ENCODE data around the gene ZBTB38.

ZBTB38 gene

DNA sequence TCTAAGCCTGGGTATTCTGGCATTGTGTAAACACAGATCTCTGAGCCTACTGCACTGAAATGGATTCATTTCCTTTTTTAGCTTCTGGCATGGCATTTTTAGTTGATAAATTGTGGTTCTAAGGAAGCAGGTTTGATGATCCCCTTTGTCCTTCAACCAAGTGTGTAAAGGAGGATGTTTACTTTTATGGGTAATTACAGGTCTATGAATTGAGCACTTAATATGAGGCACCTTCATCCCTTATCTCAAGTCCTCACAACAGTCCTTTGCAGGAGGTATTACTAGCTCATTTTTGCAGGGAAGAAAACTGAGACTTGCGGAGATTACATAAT, 30.8 kb upstream of the ZBTB38 start:
- DNase-seq (ENCODE audit: low spot score) = no peak

DNA sequence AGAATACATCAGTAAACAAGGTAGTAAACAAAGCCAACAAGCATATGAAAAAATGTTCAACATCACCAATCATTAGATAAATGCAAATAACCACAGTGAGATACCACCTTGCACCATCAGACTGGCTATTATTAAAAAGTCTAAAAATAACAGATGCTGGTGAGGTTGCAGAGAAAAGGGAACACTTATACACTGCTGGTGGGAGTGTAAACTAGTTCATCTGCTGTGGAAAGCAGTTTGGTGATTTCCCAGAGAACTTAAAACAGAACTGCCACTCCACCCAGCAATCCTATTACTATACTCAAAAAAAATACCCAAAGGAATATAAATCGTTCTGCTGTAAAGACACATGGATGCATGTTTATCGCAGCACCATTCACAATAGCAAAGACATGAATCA, 30.3 kb upstream of the ZBTB38 start:
- no peak for DNase-seq (ENCODE audit: low spot score)

GRCh38 chr3:141338881-141339280, 29.4 kb upstream of the ZBTB38 start:
- no peak for DNase-seq (ENCODE audit: low spot score)

DNA sequence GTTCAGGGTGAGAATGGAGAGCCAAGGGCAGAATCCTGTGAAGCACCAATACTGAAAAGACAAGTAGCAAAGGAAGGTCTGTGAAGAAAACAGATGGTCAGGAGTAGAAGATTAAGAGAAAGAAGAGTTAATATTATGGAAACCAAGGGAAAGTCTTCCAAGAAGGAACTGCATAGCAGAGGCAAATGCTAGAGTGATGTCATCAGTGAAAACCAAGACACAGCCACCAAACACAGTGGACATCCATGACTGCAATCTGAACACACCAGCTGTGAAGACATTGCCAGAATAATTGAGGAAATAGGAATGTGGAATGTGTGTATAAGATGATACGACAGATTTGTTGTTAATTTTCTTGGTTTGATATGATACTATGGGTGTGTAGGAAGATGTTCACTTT, 26.8 kb upstream of the ZBTB38 start:
- DNase-seq (ENCODE audit: low spot score) = no peak

DNA sequence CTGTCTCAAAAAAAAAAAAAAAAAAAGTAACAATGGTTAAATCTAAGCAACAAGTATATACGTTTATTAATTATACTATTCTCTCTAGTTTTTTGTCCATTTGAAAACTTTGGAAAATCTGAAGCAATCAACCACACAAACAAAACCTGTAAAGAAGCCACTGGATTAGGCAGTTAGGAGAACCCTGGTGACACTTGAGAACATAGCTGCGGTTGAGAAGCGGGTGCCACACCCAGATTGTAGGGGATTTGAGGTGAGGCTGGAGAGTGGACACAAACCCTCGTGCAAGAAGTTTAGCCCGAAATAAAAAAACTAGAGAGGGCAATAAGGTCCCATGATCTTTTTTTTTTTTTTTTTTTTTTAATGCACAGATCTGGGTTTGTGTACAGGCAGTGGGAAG, 25.9 kb upstream of the ZBTB38 start:
- DNase-seq (ENCODE audit: low spot score) = no peak

- no peak for DNase-seq (ENCODE audit: low spot score)
Observed at GRCh38 chr3:141343077-141343476, 25.2 kb upstream of the ZBTB38 start.

DNA sequence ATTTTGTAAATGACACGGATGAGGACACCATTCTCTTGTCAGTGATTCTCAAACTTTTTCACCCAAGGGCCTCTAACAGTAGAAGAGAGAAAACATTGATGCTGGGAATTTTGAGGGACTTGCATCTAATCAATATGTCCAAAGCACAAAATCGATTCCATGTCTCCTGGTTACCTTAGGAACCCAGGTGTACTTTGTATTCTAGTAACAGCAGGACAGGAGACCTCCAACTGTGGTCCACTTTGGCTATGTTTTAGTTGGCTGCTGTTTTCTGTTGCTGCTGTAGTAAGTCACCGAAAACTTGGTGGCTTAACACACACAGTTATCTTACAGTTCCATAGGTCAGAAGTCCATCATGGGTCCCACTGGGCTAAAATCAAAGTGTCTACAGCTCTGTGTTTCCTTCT, 24.4 kb upstream of the ZBTB38 start:
- no peak for DNase-seq (ENCODE audit: low spot score)

DNA sequence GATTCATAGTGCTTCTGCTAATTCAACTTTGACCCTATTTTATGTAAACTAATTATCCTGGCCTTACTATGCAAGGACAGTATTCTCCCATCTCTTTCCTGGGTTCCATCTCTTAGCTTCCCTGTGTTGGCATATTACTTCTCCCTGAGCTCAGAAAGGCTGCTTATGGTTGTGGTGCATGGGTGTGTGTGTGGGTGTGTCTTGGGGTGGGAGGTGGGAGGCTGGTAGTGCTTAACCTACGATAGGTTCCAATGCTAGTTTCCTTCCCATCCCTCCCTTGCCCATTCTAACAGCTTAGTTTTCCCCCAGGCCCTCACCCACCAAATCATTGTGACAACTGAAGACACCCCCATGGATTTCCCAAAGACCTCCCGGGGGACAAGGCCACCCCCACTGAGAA, 22.8 kb upstream of the ZBTB38 start:
- no peak for DNase-seq (ENCODE audit: low spot score)

DNA sequence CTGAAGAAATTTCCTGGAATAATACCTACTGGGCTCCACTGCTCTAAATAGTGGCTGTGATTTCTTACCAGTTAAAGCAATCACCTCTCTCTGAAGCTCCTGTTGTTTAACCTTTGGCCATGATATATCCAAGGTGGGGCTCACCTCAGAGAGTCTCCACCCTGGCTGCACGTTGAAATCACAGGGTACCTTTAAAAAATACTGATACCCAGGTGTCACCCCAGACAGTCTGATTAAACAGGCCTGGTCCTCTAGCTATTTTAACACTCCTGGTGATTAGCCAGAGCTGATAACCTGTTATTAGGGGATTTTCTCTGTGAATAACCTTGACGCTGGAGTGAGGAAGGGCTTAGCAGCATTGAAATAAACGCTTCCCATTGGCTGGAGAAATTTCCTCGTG, 22.3 kb upstream of the ZBTB38 start:
- DNase-seq (ENCODE audit: low spot score) = no peak

GRCh38 chr3:141346418-141346817, 21.9 kb upstream of the ZBTB38 start:
- no peak for DNase-seq (ENCODE audit: low spot score)

DNA sequence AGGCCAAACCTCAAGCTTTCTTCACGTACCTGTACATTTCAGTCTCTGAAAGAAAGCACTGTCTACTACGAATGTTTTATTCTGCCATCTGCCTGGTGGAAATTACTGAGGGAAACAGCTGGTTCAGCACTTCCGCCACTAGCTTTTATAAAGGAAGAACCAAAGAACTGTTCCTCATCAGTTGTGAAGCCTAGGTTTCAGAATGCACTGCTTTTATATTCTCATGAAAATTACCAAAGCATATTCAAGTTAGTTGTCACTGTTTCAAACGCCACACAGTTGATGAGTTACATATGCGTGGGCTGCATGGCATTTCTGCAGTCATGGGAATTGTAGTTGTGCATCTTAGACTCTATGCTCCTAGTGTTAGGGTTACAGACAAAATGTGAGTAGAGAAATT, 21.5 kb upstream of the ZBTB38 start:
- DNase-seq (ENCODE audit: low spot score) = no peak

DNA sequence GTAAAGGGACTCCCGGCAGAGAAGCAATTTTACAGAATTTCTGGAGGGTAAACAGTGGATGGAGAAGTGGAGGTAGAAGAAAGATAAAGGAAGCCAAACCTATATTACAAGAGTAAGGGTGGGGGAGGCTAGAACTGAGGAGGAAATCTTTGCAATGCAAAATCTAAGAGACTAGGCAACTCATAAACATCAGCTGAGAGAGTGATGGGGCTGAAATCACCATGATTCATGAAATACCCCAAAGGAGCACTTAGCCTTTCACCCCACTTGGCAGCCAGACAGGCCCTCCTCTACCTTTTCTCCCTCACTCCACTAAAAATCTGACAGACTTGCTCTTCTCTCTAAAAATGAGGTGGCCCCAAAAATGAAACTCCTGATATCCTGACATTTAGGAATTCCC, 19.5 kb upstream of the ZBTB38 start:
- no peak for DNase-seq (ENCODE audit: low spot score)

- DNase-seq (ENCODE audit: low spot score) = no peak
Observed at GRCh38 chr3:141349711-141350110, 18.6 kb upstream of the ZBTB38 start.

DNA sequence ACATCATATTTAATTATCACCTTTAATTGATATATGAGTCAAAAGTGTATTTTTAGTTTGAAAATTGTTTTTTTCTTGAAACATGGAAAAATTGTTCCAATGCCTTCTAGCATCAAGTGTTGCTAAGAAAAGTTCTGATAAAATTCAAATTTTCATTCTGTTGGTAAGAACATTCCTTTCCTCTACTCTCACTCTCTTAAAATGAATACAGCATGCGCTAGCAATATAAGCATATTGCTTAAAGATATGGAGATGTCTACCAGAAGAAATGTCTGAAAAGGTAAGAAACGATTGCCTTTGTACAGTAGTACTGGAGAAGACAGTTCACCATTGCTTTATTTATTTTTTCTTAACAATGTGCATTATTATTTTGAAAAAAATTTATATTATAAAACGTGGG, 17.6 kb upstream of the ZBTB38 start:
- DNase-seq (ENCODE audit: low spot score) = no peak

- DNase-seq (ENCODE audit: low spot score) = no peak
Observed at GRCh38 chr3:141352262-141352984, 15.9 kb upstream of the ZBTB38 start.

- DNase-seq (ENCODE audit: low spot score) = no peak
Observed at GRCh38 chr3:141353652-141354495, 14.4 kb upstream of the ZBTB38 start.

GRCh38 chr3:141354517-141354916, 13.8 kb upstream of the ZBTB38 start:
- no peak for DNase-seq (ENCODE audit: low spot score)

DNA sequence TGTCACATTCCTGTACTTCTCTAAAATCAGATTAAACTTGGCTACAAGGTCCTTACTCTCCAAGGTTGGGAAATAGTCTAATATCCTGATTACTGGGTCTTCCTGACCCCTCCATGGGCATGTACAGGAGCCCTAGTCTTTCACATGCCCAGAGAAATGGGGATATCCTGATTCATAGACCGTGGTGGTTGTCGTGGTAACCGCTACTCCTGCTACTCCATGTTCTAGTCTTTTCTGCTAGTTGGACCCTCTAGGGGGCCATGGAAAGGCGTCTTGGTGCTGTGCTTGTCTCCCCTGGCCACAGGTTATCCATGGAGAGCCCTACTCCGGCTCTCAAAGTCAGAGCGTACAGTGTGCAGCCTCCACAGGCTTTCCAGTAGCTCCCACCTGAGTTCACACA, 13.1 kb upstream of the ZBTB38 start:
- DNase-seq (ENCODE audit: low spot score) = no peak

GRCh38 chr3:141356046-141356445, 12.3 kb upstream of the ZBTB38 start:
- no peak for DNase-seq (ENCODE audit: low spot score)

GRCh38 chr3:141360888-141361598, 7.3 kb upstream of the ZBTB38 start:
- DNase-seq (ENCODE audit: low spot score) = peak; percentile 88

DNA sequence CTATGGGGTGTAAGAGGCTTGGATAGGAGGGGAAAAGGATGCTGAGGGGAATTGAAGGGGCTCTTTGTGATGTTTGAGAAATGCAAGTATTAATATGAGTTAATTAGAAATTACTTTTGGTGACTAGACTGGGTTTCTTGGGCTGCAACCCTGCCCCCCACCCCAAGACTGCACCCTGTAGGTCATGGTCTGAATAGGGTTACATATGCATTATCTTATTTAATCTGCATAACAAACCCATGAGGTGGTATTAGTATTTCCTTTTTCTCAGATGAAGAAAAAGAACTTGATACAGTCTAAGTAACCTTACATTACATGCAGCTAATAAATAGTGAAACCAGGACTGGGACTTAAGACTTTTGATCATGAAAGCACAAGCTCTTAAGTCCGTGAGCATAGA, 5.6 kb upstream of the ZBTB38 start:
- DNase-seq (ENCODE audit: low spot score) = no peak

- DNase-seq (ENCODE audit: low spot score) = no peak
Observed at GRCh38 chr3:141365201-141365600, 3.1 kb upstream of the ZBTB38 start.
